Fibroblast of lung (primary cell): Measurements from ENCODE around the gene SLC6A20. TPM values are rescaled to one million over a fixed set of nuclear protein-coding genes. Genes with fewer than 3 reads are reported as not detected.

Experiments
- DNase-seq, 2 donors: peaks; one replicate each; pipeline versions ENCODE4 v3.0.0 to v3.0.0-alpha.2; 2010; ENCODE audit warnings: low read depth in 2 of 2
- H2AFZ ChIP-seq: 2 replicates; pipeline ENCODE4 v1.5.1; 2012; ENCODE audit warnings: low read length, control low read depth, inconsistent platforms
- H3K27ac ChIP-seq: 2 replicates; pipeline ENCODE4 v1.5.1; 2011; ENCODE audit warnings: low read length, control low read depth; ENCODE audit not compliant: insufficient read depth
- H3K27me3 ChIP-seq: 2 replicates; pipeline ENCODE4 v1.5.1; 2011; ENCODE audit warnings: mild to moderate bottlenecking, low read length; ENCODE audit not compliant: control insufficient read depth, insufficient read depth
- H3K36me3 ChIP-seq: 2 replicates; pipeline ENCODE4 v1.5.1; 2011; ENCODE audit warnings: low read length; ENCODE audit not compliant: control insufficient read depth, insufficient read depth
- H3K4me1 ChIP-seq: 2 replicates; pipeline ENCODE4 v1.5.1; 2011; ENCODE audit warnings: low read length; ENCODE audit not compliant: control insufficient read depth, insufficient read depth; ENCODE audit errors: extremely low read depth
- H3K4me2 ChIP-seq: 2 replicates; pipeline ENCODE4 v1.5.1; 2011; ENCODE audit warnings: low read length, control low read depth; ENCODE audit not compliant: insufficient read depth; ENCODE audit errors: extremely low read depth
- H3K4me3 ChIP-seq, 4 experiments: fragments of 200-600 bp in 1 of 4; sonication (generic) in 1 of 4; replicated peaks in 1 of 4; 2 replicates each; pipeline ENCODE4 v1.5.1; 2011 to 2016; ENCODE audit warnings: low read length in 4 of 4, low read depth in 3 of 4, mild to moderate bottlenecking in 3 of 4, control low read depth in 2 of 4, inconsistent platforms in 1 of 4, mixed read lengths in 1 of 4; ENCODE audit not compliant: insufficient read depth in 1 of 4; ENCODE audit errors: control extremely low read depth in 1 of 4
- H3K79me2 ChIP-seq: 2 replicates; pipeline ENCODE4 v1.5.1; 2012; ENCODE audit warnings: mild to moderate bottlenecking, low read length, inconsistent platforms; ENCODE audit not compliant: control insufficient read depth, insufficient read depth
- H3K9ac ChIP-seq: 2 replicates; pipeline ENCODE4 v1.5.1; 2011; ENCODE audit warnings: mild to moderate bottlenecking, low read length, control low read depth; ENCODE audit not compliant: insufficient read depth
- H3K9me3 ChIP-seq: 2 replicates; pipeline ENCODE4 v1.5.1; 2012; ENCODE audit warnings: low read depth, low read length; ENCODE audit not compliant: control insufficient read depth, insufficient read depth
- H4K20me1 ChIP-seq: 2 replicates; pipeline ENCODE4 v1.5.1; 2011; ENCODE audit warnings: low read length; ENCODE audit not compliant: control insufficient read depth, insufficient read depth; ENCODE audit errors: extremely low read depth
- EZH2 ChIP-seq: IDR thresholded peaks from 2 replicates; pipeline ENCODE4 v1.5.1; 2012; ENCODE audit warnings: low read length, control low read depth, mild to moderate bottlenecking; ENCODE audit errors: missing control alignments
- polyA plus RNA-seq, 2 donors: library from polyadenylated mRNA; depleted of rRNA in 1 of 2; stranded (reverse) in 1 of 2; unstranded in 1 of 2; fragments of >200 nt; gene quantifications; 2 replicates each; pipeline ENCODE4 v1.2.1, GENCODE V29; 2011 to 2012; ENCODE audit warnings: missing spikeins in 1 of 2
- total RNA-seq: library from RNA; depleted of rRNA; stranded (reverse); fragments of >200 nt; gene quantifications from 2 replicates; pipeline ENCODE4 v1.2.1, GENCODE V29; 2014
- TF ChIP-seq, protein P1 (sequence below), 2 donors: IDR thresholded peaks in 1 of 2; conservative IDR thresholded peaks in 1 of 2; 1 replicate in 1 of 2; 2 replicates in 1 of 2; pipeline ENCODE4 v1.5.1; 2011 to 2012; ENCODE audit warnings: low read length in 2 of 2, control low read depth in 1 of 2, inconsistent platforms in 1 of 2, low read depth in 1 of 2, mild to moderate bottlenecking in 1 of 2

SLC6A20 gene
- total and polyA plus RNA-seq, 2 donors (not counting 1 experiment from before 2014, with no cell fraction given) = not detected

DNA sequence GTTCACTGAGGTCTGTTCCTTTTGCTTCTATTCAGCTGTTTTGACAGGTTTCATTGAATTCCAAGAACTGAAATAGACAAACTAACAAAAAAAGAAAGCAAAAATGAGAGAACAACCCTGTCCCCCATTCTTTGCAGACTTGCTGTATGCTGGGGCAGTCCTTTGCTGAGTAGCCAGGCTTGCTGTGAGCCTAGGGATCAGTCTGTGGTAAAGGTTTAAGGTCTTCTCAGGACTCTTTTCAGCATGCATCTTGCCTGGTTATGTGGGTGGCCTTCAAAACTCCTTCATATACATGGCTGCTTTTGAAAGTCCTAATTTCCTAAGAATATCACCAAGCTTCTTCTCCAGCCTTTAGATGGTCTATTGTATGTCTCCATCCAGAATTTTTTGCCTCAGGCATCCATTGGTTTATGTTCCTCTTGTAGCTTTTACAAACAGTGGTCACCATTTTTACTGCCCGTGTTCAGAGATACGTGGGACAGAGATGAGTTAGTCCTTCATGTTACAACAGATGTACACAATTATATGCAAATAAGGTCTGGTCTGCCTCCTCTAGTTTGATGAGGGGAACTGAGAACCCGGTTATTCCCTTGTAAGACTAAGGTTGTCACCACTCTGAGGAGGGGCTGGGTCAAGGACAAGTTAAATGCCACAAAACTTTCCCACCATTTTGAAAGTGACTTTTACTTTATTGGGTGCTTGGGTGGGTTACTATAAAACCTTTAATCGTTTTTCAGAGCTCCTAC lies 65.8 kb downstream of the SLC6A20 start:
- no peak overlapping the region for H3K9ac ChIP-seq
- no peaks in the 10 kb centered on the region for H4K20me1 ChIP-seq
- H3K36me3 ChIP-seq = peaks cover 2% of the 10 kb centered on the region
- H3K4me1 ChIP-seq = no peaks in the 10 kb centered on the region
- H3K9me3 ChIP-seq = no peaks in the 10 kb centered on the region
- no peaks in the 10 kb centered on the region for H3K79me2 ChIP-seq
- H3K4me3 ChIP-seq = no peak overlapping the region
- H3K27me3 ChIP-seq = no peaks in the 10 kb centered on the region
- no peak overlapping the region for H2AFZ ChIP-seq
- H3K27ac ChIP-seq = no peak overlapping the region
- H3K4me2 ChIP-seq = no peak overlapping the region
- DNase-seq = no peak
- TF ChIP-seq, protein P1, sequence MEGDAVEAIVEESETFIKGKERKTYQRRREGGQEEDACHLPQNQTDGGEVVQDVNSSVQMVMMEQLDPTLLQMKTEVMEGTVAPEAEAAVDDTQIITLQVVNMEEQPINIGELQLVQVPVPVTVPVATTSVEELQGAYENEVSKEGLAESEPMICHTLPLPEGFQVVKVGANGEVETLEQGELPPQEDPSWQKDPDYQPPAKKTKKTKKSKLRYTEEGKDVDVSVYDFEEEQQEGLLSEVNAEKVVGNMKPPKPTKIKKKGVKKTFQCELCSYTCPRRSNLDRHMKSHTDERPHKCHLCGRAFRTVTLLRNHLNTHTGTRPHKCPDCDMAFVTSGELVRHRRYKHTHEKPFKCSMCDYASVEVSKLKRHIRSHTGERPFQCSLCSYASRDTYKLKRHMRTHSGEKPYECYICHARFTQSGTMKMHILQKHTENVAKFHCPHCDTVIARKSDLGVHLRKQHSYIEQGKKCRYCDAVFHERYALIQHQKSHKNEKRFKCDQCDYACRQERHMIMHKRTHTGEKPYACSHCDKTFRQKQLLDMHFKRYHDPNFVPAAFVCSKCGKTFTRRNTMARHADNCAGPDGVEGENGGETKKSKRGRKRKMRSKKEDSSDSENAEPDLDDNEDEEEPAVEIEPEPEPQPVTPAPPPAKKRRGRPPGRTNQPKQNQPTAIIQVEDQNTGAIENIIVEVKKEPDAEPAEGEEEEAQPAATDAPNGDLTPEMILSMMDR (conservative IDR thresholded peaks at IDR 0.05 in 1 of 2, IDR thresholded peaks at IDR 0.05 in 1 of 2; ENCODE audit: low read depth in 1 of 2, low read length in 2 of 2) = no peak
- no peak for TF ChIP-seq EZH2

DNA sequence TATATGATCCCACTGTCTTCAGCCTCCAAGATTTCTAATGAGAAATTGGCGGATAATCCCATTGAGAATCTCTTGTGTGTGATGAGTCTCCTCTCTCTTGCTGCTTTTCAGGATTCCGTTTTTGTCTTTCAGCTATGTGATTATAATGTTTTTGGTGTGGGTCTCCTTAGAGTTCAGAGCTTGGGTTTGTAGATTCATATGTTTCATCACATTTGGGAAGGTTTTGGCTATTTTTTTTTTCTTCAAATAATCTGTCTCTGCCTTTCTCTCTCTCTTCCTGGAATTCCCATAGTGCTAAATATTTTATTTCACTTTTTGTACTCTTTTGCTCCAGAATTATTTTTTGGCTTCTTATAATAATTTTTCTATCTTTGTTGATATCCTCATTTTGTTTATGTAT lies 66.7 kb downstream of the SLC6A20 start:
- no peak overlapping the region for H3K4me2 ChIP-seq
- H3K9ac ChIP-seq = no peak overlapping the region
- H3K9me3 ChIP-seq = no peaks in the 10 kb centered on the region
- H4K20me1 ChIP-seq = no peaks in the 10 kb centered on the region
- H3K27ac ChIP-seq = no peak overlapping the region
- H3K79me2 ChIP-seq = no peaks in the 10 kb centered on the region
- H2AFZ ChIP-seq = no peak overlapping the region
- H3K4me1 ChIP-seq = no peaks in the 10 kb centered on the region
- H3K27me3 ChIP-seq = no peaks in the 10 kb centered on the region
- H3K36me3 ChIP-seq = peaks cover 2% of the 10 kb centered on the region
- H3K4me3 ChIP-seq = no peak overlapping the region
- TF ChIP-seq, protein P1 (conservative IDR thresholded peaks at IDR 0.05 in 1 of 2, IDR thresholded peaks at IDR 0.05 in 1 of 2; ENCODE audit: low read depth in 1 of 2, low read length in 2 of 2) = no peak
- TF ChIP-seq EZH2 = no peak
- DNase-seq = no peak

DNA sequence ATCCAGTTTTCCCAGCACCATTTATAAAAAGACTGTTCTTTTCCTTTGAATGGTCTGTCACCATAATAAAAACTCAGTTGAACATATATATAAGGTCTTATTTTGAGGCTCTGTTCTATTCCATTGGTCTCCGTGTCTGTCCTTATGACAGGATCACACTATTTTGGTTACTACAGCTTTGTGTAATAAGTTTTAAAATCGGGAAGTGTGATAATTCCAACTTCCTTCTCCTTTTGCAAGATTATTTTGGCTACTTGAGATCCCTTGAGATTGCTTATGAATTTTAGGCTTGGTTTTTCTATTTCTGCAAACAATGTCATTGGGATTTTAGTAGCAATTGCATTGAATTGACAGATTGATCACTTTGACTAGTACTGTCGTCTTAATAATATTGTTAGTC lies 71.4 kb downstream of the SLC6A20 start:
- Histone ChIP-seq H3K36me3 (no peaks in the 10 kb centered on the region), H3K27me3 (no peaks in the 10 kb centered on the region)

More for the DNA sequence above, 71.4 kb downstream of the SLC6A20 start:
- DNase-seq = no peak
- Histone ChIP-seq H3K79me2 (no peaks in the 10 kb centered on the region), H3K4me1 (no peaks in the 10 kb centered on the region), H3K4me3 (no peak overlapping the region), H3K27ac (no peak overlapping the region), H3K4me2 (no peak overlapping the region), H4K20me1 (no peaks in the 10 kb centered on the region), H2AFZ (no peak overlapping the region), H3K9ac (no peak overlapping the region), H3K9me3 (no peaks in the 10 kb centered on the region)
- TF ChIP-seq, protein P1 (conservative IDR thresholded peaks at IDR 0.05 in 1 of 2, IDR thresholded peaks at IDR 0.05 in 1 of 2; ENCODE audit: low read depth in 1 of 2, low read length in 2 of 2) = no peak
- TF ChIP-seq EZH2 = no peak
